Inferior parietal cortex (tissue), 1 donor: ENCODE data around the gene CDCP1.

ENCODE experiments used
- DNase-seq: peaks from one replicate; pipeline ENCODE4 v3.0.0-alpha.2; 2016; ENCODE audit errors: extremely low spot score

The CDCP1 gene, protein sequence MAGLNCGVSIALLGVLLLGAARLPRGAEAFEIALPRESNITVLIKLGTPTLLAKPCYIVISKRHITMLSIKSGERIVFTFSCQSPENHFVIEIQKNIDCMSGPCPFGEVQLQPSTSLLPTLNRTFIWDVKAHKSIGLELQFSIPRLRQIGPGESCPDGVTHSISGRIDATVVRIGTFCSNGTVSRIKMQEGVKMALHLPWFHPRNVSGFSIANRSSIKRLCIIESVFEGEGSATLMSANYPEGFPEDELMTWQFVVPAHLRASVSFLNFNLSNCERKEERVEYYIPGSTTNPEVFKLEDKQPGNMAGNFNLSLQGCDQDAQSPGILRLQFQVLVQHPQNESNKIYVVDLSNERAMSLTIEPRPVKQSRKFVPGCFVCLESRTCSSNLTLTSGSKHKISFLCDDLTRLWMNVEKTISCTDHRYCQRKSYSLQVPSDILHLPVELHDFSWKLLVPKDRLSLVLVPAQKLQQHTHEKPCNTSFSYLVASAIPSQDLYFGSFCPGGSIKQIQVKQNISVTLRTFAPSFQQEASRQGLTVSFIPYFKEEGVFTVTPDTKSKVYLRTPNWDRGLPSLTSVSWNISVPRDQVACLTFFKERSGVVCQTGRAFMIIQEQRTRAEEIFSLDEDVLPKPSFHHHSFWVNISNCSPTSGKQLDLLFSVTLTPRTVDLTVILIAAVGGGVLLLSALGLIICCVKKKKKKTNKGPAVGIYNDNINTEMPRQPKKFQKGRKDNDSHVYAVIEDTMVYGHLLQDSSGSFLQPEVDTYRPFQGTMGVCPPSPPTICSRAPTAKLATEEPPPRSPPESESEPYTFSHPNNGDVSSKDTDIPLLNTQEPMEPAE

DNA sequence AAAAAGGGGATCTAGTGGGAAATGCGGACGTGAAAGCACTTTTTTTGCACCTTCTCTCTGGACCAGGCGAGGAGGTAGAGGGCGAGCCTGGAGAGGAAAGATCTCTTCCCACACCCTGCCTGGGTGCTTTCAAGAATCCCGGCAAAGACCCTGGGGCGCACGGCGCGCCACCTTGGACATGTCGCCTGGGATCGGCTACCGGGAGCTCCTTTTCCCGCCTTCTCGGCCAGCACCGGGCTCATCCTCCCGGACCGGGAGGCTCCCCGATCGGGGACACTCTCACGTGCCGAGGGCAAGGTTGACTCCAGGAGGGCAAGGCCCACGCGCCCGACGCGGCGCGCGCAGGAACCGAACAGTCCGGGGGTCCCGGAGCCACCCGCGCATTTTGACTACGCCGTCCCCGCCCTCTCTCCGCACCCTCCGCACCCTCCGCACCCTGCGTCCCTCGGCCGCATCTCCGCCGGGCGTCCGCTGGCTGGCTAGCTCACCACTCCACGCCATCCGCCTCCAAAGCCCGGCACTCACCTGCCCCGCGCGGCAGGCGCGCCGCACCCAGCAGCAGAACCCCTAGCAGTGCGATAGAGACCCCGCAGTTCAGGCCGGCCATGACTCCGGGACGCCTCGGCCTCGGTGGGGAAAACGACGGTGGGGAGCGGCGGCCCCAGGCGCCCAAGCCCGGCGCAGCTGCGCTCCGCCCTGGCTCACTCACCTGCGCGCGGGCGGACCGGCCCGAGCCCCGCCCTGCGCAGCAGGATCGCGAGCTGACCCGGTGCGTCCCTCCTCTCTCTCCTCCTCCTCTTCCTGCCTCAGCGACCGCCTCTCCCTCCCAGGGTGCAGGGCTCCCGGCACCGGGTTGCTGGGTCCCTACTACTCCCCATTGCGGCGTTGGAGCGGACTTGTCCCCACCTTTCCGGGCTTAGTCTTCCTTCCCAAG is at the start of gene CDCP1:
Gene CDCP1 (minus strand): TSS at position 698 of the 934 bp plus-strand sequence. CDS start 91 bp downstream, at position 607.
- no peak for DNase-seq

- no peak for DNase-seq
Observed at GRCh38 chr3:45194791-45195190, 48.6 kb upstream of the CDCP1 start.

GRCh38 chr3:45191924-45192417 is 45.8 kb upstream of the CDCP1 start:
- DNase-seq, result no peak

- no peak for DNase-seq
Observed at GRCh38 chr3:45191424-45191823, 45.2 kb upstream of the CDCP1 start.

DNA sequence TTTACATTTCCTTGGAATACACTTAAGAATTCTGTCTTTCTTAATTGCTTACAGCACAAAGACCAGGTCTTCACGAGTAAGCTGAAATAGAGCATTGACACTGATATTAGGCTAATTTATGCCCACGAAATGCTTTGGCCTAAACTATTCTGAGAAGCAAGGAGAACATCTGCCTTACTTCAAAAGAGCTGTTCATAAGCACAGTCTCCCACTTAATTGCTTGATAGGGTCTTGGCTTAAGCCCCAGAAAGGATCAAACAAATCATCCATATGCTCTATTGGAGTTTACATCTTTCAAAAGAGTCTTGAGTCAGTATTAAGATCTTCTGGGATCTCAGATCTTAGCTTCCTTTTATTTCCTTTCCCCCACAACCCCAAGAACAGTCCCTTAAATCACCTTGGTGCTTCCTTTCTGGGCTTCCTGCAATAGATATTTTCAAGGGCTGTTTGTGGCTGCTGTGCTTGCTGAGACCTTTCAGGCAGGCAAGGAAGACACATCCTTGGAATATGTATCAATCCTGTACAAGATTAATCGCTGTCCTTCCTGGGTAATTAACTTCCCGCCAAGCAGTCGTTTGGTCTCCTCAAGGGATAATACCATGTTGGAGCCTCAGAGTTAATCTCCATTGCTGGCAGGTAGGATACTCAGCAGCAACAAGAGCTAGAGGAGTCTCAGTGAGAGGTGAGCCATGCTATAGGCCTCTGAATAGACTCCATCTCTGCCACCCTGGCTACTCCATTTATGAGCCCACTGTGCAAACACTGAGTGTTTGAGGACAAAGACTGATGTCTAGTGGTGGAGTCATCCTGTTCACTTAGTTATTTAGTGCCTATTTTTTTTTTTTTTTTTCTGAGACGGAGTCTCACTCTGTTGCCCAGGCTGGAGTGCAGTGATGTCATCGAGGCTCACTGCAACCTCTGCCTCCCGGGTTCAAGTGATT is 42.8 kb upstream of the CDCP1 start:
- no peak for DNase-seq

DNA sequence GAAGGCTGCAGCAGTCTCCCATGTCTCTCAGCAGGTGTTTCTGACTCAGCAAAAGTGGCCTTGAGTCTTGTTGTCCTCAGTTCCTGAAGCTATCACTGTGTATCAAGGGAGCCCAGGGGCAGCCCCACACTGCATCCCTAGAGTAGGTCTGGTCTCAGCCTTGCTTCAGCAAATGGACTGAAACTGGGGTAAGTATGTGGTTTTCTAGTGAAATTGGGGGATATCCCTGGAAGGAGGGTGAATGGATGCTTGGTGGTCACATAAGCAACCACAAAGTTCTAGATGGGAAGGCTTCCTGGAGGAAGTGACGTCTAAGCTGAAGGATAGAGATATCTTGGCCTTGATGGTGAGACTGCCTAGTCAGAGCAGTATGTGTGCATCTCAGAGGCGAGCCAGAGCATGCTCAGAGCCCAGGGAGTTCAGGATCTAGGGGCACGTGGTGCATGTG is 41.5 kb upstream of the CDCP1 start:
- DNase-seq, result no peak

GRCh38 chr3:45186871-45187270 is 40.7 kb upstream of the CDCP1 start:
- DNase-seq, result no peak

- no peak for DNase-seq
Observed at GRCh38 chr3:45185461-45185860, 39.3 kb upstream of the CDCP1 start.

- DNase-seq, result no peak
Observed at GRCh38 chr3:45185052-45185451, 38.9 kb upstream of the CDCP1 start.

- no peak for DNase-seq
Observed at GRCh38 chr3:45183872-45184262, 37.7 kb upstream of the CDCP1 start.

DNA sequence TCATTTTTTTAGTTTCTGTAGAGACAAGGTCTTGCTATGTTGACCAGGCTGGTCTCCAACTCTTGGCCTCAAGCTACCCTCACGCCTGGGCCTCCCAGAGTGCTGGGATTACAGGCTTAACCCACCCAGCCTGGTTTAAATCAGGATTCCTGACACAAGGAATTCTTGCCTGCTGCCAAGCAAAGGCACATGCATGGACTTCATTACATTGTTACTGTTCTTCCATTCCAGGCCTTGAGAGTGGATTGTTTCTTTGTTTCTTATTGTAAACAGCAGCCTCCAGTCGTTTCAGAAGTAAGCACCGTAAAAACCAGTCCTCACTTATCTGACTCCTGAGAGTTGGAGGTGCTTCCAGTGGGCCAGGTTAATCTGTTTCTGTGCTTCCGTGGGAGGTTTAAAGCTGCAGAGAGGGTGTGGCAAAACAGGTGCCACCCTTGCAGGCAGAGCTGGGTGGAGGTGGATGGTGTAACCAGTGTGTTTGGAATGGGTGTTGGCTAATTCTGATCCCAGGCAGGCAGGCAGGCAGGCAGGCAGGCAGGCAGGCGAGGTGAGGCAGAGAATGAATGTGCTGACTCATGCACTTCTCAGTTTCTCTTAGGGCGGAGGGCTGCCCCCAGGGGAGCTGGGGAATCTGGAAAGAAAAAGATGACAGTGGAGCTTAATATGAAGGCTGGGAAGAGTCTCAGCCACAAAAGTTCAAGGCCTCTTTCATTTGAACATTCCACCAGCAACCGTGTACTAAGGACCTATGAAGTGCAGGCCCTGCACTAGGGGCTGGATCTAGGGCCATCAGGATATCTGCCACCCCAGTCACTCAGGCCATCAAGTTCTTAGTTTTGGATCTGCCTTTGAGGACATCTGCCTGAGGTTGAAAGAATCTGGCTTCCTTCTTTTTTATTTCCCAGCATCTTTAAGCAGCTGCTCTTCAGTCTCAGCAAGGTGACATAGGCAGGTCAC is 37.0 kb upstream of the CDCP1 start:
- no peak for DNase-seq

GRCh38 chr3:45181496-45181895 is 35.3 kb upstream of the CDCP1 start:
- no peak for DNase-seq

DNA sequence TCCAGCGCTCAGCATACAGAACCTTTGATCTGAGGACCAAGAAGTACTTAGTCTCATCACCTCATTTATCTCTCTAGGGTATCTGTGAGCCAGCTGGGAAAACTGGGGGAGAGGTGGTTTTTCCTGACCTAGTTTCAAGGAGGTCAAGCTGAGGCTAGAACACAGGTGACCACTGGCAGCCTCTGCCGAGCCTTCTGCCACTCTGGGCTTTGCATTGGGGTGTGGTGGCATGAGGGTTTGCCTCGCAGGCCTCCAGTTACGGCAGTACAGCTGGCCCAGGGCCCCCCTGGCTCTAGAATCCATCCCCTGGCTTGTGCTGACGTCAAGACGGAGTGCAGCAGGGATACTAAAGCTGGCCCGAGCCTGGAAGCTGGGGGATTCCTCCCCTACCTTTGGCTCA is 34.7 kb upstream of the CDCP1 start:
- DNase-seq, result no peak

- no peak for DNase-seq
Observed at GRCh38 chr3:45180051-45180450, 33.9 kb upstream of the CDCP1 start.

DNA sequence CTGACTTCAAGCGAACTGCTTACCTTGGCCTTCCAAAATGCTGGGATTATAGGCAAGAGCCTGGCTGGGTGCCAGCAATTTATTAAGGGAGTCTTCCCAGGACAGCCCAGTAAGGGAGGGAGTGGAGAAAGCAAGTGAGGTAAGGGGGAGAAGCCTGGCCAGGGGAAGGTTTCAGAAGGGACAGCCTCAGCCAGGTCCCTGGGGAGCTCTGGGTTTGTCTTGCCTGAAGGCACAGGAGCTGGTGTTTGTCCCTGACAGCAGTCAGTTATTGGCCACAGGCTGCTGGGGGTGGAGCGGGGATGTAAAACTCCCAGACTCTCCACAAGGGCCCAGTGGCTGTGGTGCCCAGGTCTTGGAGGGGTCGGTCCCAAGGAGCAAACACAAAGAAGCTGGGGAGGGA is 33.0 kb upstream of the CDCP1 start:
- no peak for DNase-seq

GRCh38 chr3:45178183-45179023 is 32.2 kb upstream of the CDCP1 start:
- no peak for DNase-seq

DNA sequence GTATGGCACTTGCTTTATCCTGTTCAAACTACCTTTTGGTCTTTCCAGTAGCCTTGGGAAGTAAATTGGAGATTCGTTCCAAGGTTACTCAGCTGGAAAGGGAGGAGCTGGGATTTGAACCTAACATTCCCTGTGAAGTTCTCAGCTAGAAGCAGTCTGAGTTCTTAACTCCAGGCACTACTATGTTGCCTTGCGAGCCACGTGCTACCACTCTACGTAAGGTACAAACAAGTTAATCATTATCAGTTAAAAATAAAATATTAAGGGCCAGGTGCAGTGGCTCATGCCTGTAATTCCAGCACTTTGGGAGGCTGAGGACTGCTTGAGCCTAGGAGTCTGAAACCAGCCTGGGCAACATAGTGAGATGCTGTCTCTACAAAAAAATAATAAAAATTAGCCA is 30.7 kb upstream of the CDCP1 start:
- DNase-seq, result no peak

DNA sequence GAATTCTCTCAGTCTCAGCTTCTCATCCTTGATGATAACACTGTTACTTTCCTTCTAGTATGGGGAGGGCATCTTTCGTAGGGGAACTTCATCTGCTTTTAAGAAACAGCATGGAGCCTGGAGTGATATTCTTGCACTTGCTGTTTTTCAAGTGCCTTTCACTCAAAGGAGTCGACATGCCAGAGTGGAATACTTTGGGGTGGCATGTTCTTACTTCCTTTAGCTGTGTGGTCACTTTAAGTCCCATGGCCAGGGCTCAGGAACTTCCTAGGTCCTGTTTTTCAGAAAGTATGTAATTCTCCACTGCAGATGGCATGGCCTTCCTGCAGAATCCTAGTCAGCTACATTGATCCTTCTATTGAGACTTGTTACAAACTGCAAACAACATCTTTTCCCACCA is 28.1 kb upstream of the CDCP1 start:
- no peak for DNase-seq
